Muscle of leg (tissue), 11 donors: ENCODE measurements around the gene LRRC42. TPM values are rescaled to one million over a fixed set of nuclear protein-coding genes. Genes with fewer than 3 reads are reported as not detected.

Experiments
- DNase-seq: peaks from one replicate; pipeline ENCODE4 v3.0.0; 2013
- H3K27ac ChIP-seq: one replicate; pipeline ENCODE4 v1.5.1; 2013; ENCODE audit warnings: mild to moderate bottlenecking, low read length, control low read depth
- H3K27me3 ChIP-seq: one replicate; pipeline ENCODE4 v1.6.1; 2013; ENCODE audit warnings: low read length; ENCODE audit not compliant: control insufficient read depth, insufficient read depth
- H3K36me3 ChIP-seq: one replicate; pipeline ENCODE4 v1.6.1; 2013; ENCODE audit warnings: low read length; ENCODE audit not compliant: control insufficient read depth, insufficient read depth
- H3K4me1 ChIP-seq: one replicate; pipeline ENCODE4 v1.6.1; 2013; ENCODE audit warnings: low read length; ENCODE audit not compliant: control insufficient read depth, insufficient read depth
- H3K4me3 ChIP-seq: one replicate; pipeline ENCODE4 v1.5.1; 2013; ENCODE audit warnings: low read length, control low read depth
- H3K9me3 ChIP-seq: replicated peaks from 2 replicates; pipeline ENCODE4 v1.6.1; 2013; ENCODE audit warnings: low read depth, low read length; ENCODE audit not compliant: control insufficient read depth
- WGBS: methylation state at CpG from one replicate; pipeline ENCODE4 v1.1.5; 2013; ENCODE audit warnings: missing lambda C conversion rate; ENCODE audit not compliant: insufficient coverage; 5-methylcytosine and 5-hydroxymethylcytosine counted together
- polyA plus RNA-seq, 8 donors: library from polyadenylated mRNA; unstranded; fragments of 120-200 nt; gene quantifications; one replicate each; pipeline versions ENCODE4 v1.2.1 to v1.2.3, GENCODE V29; 2013; ENCODE audit warnings: inconsistent platforms in 1 of 8, low replicate concordance in 1 of 8; ENCODE audit not compliant: insufficient read length in 8 of 8, insufficient read depth in 1 of 8
- total RNA-seq: library from RNA; stranded (reverse); fragments of 120-200 nt; gene quantifications from one replicate; pipeline ENCODE4 v1.2.4, GENCODE V29; 2013

Gene LRRC42
- total and polyA plus RNA-seq, 9 donors = 19.3 to 30.2 (median 24.2) TPM

DNA sequence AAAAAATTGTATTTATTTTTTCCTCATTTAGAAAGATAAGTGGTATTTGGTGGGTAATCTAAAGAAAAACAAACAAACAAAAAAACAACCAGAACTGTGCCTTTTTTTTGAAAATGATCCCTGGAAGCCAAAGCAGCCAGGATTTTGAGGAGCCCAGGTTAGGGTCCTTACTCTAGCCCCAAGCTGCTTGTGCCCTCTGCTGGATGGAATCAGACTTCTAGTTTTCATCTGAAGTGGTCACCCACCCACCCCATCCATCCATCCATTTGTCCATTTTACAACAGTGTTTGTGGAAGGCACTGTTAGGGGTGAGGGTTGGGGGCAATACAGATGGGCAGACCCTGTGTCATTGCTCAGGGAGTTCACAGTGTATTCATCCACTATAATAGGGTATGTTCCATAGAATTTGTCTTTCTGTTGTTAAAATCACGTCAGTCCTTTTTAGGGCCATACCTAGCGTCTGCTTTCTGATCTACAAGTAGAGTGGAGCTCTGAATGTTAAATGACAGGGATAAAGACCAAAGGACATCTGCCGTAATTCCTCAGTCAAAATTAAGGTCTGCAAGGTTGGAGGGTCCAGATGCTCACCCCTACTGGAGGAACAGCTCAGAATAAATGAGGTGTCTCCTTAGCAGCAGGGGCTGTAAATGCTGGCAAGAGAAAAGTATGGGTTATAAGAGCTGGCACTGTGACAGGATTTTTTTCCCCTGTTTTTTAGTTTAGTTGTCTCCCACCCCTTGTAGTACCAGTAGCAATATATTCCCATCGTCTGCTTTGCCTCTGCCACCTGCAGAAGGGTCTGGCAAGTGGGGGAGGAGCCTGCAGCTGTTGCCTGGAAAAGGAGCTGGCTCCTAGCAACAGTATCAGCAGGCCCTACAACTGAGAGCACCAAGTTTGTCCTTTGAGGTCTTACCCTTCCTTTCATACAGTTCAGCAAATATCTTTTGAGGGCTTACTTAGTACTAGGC lies 3.2 kb downstream of the LRRC42 start:
- peaks cover 15% of the 10 kb centered on the region for H3K36me3 ChIP-seq
- H3K9me3 ChIP-seq = no peaks in the 10 kb centered on the region
- peak; percentile 59 for DNase-seq
- H3K27me3 ChIP-seq = no peaks in the 10 kb centered on the region
- no peak overlapping the region for H3K27ac ChIP-seq
- no peak overlapping the region for H3K4me3 ChIP-seq
- WGBS = 58% methylated on average over 2 of the region's 4 CpGs
- peaks cover 22% of the 10 kb centered on the region for H3K4me1 ChIP-seq

DNA sequence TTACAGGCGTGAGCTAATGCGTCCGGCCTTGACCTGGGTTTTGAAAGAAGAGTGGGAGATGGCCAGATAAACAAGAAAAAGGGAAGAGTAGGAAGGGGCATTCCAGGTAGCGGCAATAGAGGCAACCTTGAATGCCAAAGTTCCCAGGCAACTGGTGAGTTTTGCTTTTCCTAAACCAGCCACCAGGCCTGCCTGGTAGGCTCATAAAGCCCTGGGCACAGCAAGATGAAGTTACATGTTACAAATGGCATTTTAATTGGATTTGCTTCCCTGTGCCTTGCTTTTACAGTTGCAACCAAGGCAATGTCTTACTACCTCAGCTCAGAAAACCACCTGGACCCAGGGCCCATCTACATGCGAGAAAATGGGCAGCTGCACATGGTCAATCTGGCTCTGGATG lies 5.5 kb downstream of the LRRC42 start:
- DNase-seq = no peak
- 93% methylated on average over 5 of the region's 5 CpGs for WGBS
- peaks cover 21% of the 10 kb centered on the region for H3K36me3 ChIP-seq

DNA sequence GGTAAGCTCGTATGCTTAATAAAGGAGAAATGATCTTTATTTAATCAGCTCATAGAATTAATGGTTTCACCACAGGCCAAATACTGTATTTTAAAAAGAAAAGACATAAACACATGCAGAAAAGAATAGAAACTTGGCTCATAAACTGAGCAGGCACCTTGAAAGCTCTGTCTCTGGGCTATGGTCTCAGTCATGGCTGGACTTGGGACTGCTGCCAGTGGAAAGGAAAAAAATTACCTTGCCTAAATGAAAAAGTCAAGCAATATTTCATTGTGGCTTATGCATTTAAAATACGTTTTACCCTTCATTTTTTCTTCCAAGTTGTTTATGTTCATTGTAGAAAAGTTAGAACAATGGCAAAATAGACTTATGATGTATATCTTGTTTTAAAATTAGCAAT lies 8.0 kb downstream of the LRRC42 start:
- no peak for DNase-seq
- no CpG with 5 or more reads among the region's 2 CpGs for WGBS
- peaks cover 6% of the 10 kb centered on the region for H3K4me1 ChIP-seq
- peaks cover 31% of the 10 kb centered on the region for H3K36me3 ChIP-seq
- H3K4me3 ChIP-seq = no peak overlapping the region
- no peaks in the 10 kb centered on the region for H3K27me3 ChIP-seq
- H3K27ac ChIP-seq = no peak overlapping the region
- no peaks in the 10 kb centered on the region for H3K9me3 ChIP-seq

More for the DNA sequence above, 5.5 kb downstream of the LRRC42 start:
- no peaks in the 10 kb centered on the region for H3K27me3 ChIP-seq
- H3K4me3 ChIP-seq = no peak overlapping the region
- peaks cover 14% of the 10 kb centered on the region for H3K4me1 ChIP-seq
- H3K9me3 ChIP-seq = no peaks in the 10 kb centered on the region
- no peak overlapping the region for H3K27ac ChIP-seq

DNA sequence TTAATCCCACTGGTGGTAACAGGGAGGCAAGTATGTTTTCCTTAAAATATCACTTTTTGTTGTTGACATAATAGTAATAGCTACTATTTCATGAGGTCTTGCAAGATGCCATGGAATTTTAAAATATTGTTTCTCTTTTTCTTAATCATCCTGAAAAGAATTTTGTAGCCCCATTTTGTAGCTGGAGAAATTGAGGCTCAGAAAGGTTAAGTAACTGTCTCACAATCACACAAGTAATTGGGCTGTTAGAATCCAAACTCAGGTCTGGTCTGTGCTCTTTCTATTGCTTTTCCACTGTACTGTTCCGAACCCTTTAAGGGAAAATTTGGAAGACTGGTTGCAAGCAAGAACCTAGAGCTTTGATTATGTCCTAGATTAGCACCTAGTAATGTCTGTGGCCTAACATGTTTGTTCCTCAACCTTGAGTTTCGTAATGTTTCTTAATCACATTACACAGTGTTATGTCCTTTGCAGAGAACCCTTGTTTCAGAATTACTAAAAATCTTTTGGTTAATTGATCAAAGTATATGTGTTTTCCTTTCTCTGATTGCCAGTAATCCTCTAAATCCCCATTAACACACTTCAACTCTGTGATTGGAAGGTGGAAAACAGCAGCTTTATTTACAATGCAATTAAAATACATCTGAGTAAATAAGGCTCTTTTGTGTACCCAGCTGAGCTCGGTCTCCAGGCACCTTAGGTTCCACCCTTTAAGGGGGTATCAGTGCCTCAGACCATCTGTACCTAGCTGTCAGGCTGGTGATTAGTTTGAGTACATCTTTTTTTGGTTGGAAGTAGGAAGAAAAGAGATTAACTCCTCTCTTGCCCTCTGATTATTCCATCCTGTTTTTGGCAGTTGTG lies 10.4 kb downstream of the LRRC42 start:
- Histone ChIP-seq H3K27me3 (no peaks in the 10 kb centered on the region), H3K27ac (no peak overlapping the region), H3K36me3 (peaks cover 42% of the 10 kb centered on the region), H3K9me3 (no peaks in the 10 kb centered on the region), H3K4me1 (no peaks in the 10 kb centered on the region), H3K4me3 (no peak overlapping the region)
- no peak for DNase-seq
- no CpG with 5 or more reads among the region's 3 CpGs for WGBS

DNA sequence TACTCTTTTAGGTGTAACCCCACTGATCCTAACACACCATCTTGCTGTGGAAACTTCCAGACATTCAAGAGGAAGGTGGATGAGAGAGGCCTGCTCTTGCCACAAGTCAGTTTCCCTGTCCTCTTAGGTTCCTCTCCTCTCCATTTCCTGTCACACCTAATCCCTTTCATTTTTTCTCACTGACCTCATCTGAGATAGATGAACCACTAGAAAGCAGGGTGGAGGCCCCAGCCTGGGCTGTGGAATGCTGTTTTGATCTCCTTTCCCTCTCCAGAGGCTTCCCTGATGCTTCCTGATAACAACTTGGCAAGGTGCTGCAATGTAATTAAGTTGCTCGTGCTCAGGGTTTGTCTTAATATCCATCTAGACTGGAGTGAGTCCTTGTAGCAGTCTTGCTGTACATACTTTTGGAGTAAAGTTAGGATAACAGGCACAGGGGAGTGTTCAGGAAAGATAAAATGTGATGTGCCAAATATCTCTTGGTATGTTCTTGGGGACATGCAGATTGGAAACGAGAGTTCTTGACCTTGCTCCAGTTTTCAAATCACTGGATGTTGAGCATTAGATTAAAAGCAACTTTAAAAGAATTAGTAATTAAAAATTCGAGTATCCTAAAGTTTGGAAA lies 11.2 kb downstream of the LRRC42 start:
- 20% methylated on average over 1 of the region's 3 CpGs for WGBS
- Histone ChIP-seq H3K9me3 (no peaks in the 10 kb centered on the region), H3K4me1 (no peaks in the 10 kb centered on the region), H3K4me3 (no peak overlapping the region), H3K36me3 (peaks cover 39% of the 10 kb centered on the region), H3K27me3 (no peaks in the 10 kb centered on the region), H3K27ac (no peak overlapping the region)
- no peak for DNase-seq

DNA sequence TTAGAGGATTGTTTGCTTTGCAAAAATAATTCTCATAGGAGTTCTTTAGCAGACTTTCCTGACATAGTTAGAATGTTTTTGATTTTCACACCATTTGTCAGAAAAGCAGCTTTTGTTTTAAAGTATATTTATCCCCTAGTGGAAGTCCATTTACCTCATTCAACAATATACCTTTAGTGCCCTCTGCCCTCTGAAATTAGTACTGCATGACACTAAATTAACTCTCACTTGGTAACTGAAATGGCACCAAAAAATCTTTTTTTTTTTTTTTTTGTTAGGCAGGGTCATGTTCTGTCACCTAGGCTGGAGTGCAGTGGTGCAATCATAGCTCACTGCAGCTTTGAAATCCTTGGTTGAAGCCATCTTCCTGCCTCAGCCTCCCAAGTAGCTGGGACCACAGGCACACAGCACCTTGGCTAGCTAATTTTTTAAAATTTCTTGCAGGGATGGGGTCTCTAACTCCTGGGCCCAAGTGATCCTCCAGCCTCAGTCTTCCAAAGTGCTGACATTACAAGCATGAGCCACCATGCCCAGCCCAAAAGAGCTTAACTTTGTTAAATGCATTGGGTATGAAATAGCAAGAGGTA lies 13.6 kb downstream of the LRRC42 start:
- no peak overlapping the region for H3K27ac ChIP-seq
- H3K9me3 ChIP-seq = no peaks in the 10 kb centered on the region
- H3K4me1 ChIP-seq = no peaks in the 10 kb centered on the region
- DNase-seq = no peak
- no peak overlapping the region for H3K4me3 ChIP-seq
- H3K36me3 ChIP-seq = peaks cover 54% of the 10 kb centered on the region
- no peaks in the 10 kb centered on the region for H3K27me3 ChIP-seq

DNA sequence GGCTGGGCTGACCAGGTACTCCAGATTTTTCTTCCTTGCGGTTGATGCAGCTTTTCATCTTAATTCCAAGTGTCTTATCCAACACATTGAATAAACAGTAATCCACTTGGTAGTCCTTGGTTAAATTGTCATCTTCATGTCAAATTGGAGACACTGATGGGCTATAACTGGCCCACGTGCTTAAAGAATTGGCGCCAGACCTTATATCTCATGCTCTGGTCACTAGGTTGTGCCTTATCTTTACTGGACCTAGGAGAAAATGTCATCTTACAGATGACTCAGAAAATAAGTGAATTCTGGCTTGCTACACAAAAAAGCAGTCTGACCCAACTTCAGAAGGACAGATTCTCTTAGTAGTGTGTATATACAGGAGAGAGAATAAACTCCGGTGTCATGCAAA lies 16.2 kb downstream of the LRRC42 start:
- Histone ChIP-seq H3K36me3 (peaks cover 55% of the 10 kb centered on the region), H3K27ac (no peak overlapping the region), H3K4me1 (no peaks in the 10 kb centered on the region), H3K27me3 (no peaks in the 10 kb centered on the region), H3K9me3 (no peaks in the 10 kb centered on the region), H3K4me3 (no peak overlapping the region)
- DNase-seq = no peak
- 87% methylated on average over 3 of the region's 4 CpGs for WGBS

DNA sequence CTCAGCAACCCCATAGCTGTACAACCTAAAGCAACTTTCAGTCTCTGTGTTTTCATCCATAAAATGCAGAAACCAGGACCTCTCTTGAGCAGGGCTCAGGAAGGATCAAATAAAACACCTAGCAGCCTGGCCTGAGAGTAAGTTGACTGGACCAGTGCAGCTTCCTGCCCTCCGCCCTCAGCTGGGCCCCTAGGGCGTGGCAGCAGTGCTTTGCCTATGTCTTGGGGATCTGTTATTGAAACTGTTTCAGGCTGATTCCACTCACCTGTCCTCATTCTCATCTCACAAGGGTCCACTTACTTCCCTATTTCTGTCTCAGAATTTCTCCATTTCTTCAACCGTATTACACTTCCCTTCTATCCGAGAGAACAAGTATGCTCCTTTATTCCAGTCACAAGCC lies 17.3 kb downstream of the LRRC42 start:
- H3K36me3 ChIP-seq = peaks cover 58% of the 10 kb centered on the region
- no peaks in the 10 kb centered on the region for H3K4me1 ChIP-seq
- no peaks in the 10 kb centered on the region for H3K9me3 ChIP-seq
- H3K27ac ChIP-seq = no peak overlapping the region
- 70% methylated on average over 3 of the region's 4 CpGs for WGBS
- no peaks in the 10 kb centered on the region for H3K27me3 ChIP-seq
- H3K4me3 ChIP-seq = no peak overlapping the region
- DNase-seq = no peak

DNA sequence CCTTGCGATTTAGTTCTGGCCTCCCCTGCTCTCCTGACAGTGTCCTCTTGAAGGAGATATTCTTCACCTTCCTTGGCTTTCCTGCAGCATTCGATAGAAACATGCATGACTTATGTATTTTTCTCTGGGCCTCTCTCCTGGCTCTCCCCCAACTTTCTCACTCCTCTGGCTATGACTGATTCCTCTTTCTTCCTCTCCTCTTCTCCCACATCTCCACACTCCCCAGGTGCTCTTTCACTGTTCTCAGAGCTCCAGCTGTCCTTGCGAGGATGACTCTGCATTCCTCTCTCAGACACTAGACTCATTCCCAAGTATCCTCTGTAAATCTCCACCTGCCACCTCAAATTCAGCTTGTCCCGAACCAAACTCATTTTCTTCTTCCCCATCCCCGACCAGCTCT lies 18.0 kb downstream of the LRRC42 start:
- Histone ChIP-seq H3K36me3 (peaks cover 58% of the 10 kb centered on the region), H3K9me3 (no peaks in the 10 kb centered on the region), H3K4me1 (no peaks in the 10 kb centered on the region), H3K27ac (no peak overlapping the region), H3K4me3 (no peak overlapping the region), H3K27me3 (no peaks in the 10 kb centered on the region)
- WGBS = 46% methylated on average over 5 of the region's 5 CpGs
- DNase-seq = peak; percentile 33
